H1 (cell line): Measurements from ENCODE around the gene KCNE4. TPM values are rescaled to one million over a fixed set of nuclear protein-coding genes. Genes with fewer than 3 reads are reported as not detected.

ENCODE experiments used
- CTCF ChIA-PET: fragments of 300-600 bp; sonication (Branson Sonifier 250); formaldehyde crosslinking; loops from one replicate; lab custom pipeline; 2021; ENCODE audit not compliant: partially characterized antibody; lab: Charles Lee
- POLR2A ChIA-PET: fragments of 300-600 bp; sonication (Branson Sonifier 250); formaldehyde crosslinking; loops from one replicate; lab custom pipeline; 2021; ENCODE audit warnings: inconsistent platforms; ENCODE audit not compliant: partially characterized antibody; lab: Charles Lee
- DNase-seq, 2 experiments: peaks; one replicate each; pipeline versions ENCODE4 v3.0.0 to v3.0.0-alpha.2; 2010 to 2022; ENCODE audit warnings: low spot score in 2 of 2, low read depth in 1 of 2, mixed read lengths in 1 of 2
- FAIRE-seq: peaks from 2 replicates; lab custom pipeline; 2011; peaks lifted over from hg19 to GRCh38; lab: Jason Lieb, UNC
- H2AFZ ChIP-seq: 2 replicates; pipeline ENCODE4 v1.8.1; 2012; ENCODE audit warnings: low read length, inconsistent platforms
- H2AK5ac ChIP-seq: 2 replicates; pipeline ENCODE4 v1.6.1; 2013; ENCODE audit warnings: low read depth, low read length
- H2BK120ac ChIP-seq: replicated peaks from 2 replicates; pipeline ENCODE3; 2013; ENCODE audit warnings: low read depth, low read length, inconsistent platforms
- H2BK12ac ChIP-seq: 2 replicates; pipeline ENCODE4 v1.6.1; 2013; ENCODE audit warnings: low read depth, low read length
- H2BK15ac ChIP-seq: 2 replicates; pipeline ENCODE4 v1.6.1; 2013; ENCODE audit warnings: low read length
- H2BK20ac ChIP-seq: 2 replicates; pipeline ENCODE4 v1.6.1; 2013; ENCODE audit warnings: low read length
- H2BK5ac ChIP-seq: 2 replicates; pipeline ENCODE4 v1.6.1; 2013; ENCODE audit warnings: low read depth, low read length
- H3K14ac ChIP-seq: 2 replicates; pipeline ENCODE4 v1.6.1; 2013; ENCODE audit warnings: inconsistent platforms; ENCODE audit not compliant: insufficient read length
- H3K18ac ChIP-seq: 2 replicates; pipeline ENCODE4 v1.6.1; 2013; ENCODE audit warnings: low read length; ENCODE audit errors: extremely low read depth
- H3K23ac ChIP-seq: 2 replicates; pipeline ENCODE4 v1.6.1; 2013; ENCODE audit warnings: inconsistent platforms; ENCODE audit not compliant: insufficient read length
- H3K23me2 ChIP-seq: 2 replicates; pipeline ENCODE4 v1.6.1; 2013; ENCODE audit warnings: low read depth, low read length
- H3K27ac ChIP-seq: 2 replicates; pipeline ENCODE4 v1.6.1; 2011; ENCODE audit warnings: low read depth, low read length, inconsistent platforms
- H3K27me3 ChIP-seq, 4 experiments: replicated peaks in 1 of 4; 1 replicate in 1 of 4; 2 replicates in 3 of 4; pipeline versions ENCODE4 v1.6.1 to v1.8.1; 2011 to 2013; ENCODE audit warnings: low read length in 3 of 4, mild to moderate bottlenecking in 3 of 4, inconsistent platforms in 2 of 4, mixed read lengths in 2 of 4, moderate library complexity in 1 of 4; ENCODE audit not compliant: control insufficient read depth in 3 of 4, insufficient read depth in 3 of 4; ENCODE audit errors: extremely low read depth in 1 of 4
- H3K36me3 ChIP-seq, 4 experiments: 2 replicates each; pipeline versions ENCODE4 v1.6.1 to v1.8.1; 2011 to 2013; ENCODE audit warnings: mild to moderate bottlenecking in 4 of 4, low read length in 3 of 4, moderate library complexity in 2 of 4, control low read depth in 1 of 4, inconsistent platforms in 1 of 4; ENCODE audit not compliant: insufficient read depth in 4 of 4, control insufficient read depth in 2 of 4
- H3K4ac ChIP-seq: replicated peaks from 2 replicates; pipeline ENCODE3; 2013; ENCODE audit warnings: low read length, low read depth, mixed read lengths, inconsistent platforms; ENCODE audit not compliant: insufficient read length
- H3K4me1 ChIP-seq, 4 experiments: replicated peaks in 1 of 4; 1 replicate in 1 of 4; 2 replicates in 3 of 4; pipeline versions ENCODE4 v1.6.1 to v1.8.1; 2011 to 2013; ENCODE audit warnings: low read length in 3 of 4, inconsistent platforms in 2 of 4, mixed read lengths in 1 of 4; ENCODE audit not compliant: insufficient read depth in 4 of 4, control insufficient read depth in 3 of 4
- H3K4me2 ChIP-seq, 2 experiments: 2 replicates each; pipeline versions ENCODE4 v1.6.1 to v1.8.1; 2011 to 2013; ENCODE audit warnings: low read depth in 2 of 2, low read length in 2 of 2, control low read depth in 1 of 2, inconsistent platforms in 1 of 2, mild to moderate bottlenecking in 1 of 2; ENCODE audit not compliant: insufficient read depth in 1 of 2
- H3K4me3 ChIP-seq, 4 experiments: fragments of 200-600, 300-600 bp in 1 of 4; sonication (generic), shearing (Covaris generic), sonication (Bioruptor Twin) in 1 of 4; 2 replicates each; pipeline versions ENCODE4 v1.5.1 to v1.8.1; 2011 to 2016; ENCODE audit warnings: low read length in 4 of 4, low read depth in 3 of 4, control low read depth in 2 of 4, inconsistent platforms in 2 of 4, mild to moderate bottlenecking in 2 of 4, mixed read lengths in 1 of 4, moderate library complexity in 1 of 4; ENCODE audit not compliant: insufficient read depth in 2 of 4; ENCODE audit errors: extremely low read depth in 1 of 4
- H3K56ac ChIP-seq: replicated peaks from 2 replicates; pipeline ENCODE3; 2013; ENCODE audit warnings: low read depth, mild to moderate bottlenecking, mixed read lengths, low read length, inconsistent platforms; ENCODE audit not compliant: insufficient read length
- H3K79me1 ChIP-seq: 2 replicates; pipeline ENCODE4 v1.6.1; 2013; ENCODE audit warnings: low read depth, low read length, control low read depth
- H3K79me2 ChIP-seq, 2 experiments: 2 replicates each; pipeline versions ENCODE4 v1.6.1 to v1.8.1; 2012 to 2013; ENCODE audit warnings: low read length in 2 of 2, mild to moderate bottlenecking in 2 of 2, inconsistent platforms in 1 of 2; ENCODE audit not compliant: insufficient read depth in 2 of 2, control insufficient read depth in 1 of 2
- H3K9ac ChIP-seq, 4 experiments: replicated peaks in 1 of 4; 1 replicate in 1 of 4; 2 replicates in 3 of 4; pipeline versions ENCODE4 v1.6.1 to v1.8.1; 2011 to 2013; ENCODE audit warnings: low read depth in 3 of 4, low read length in 3 of 4, control low read depth in 2 of 4, mild to moderate bottlenecking in 2 of 4, moderate library complexity in 2 of 4, inconsistent platforms in 1 of 4; ENCODE audit errors: extremely low read depth in 1 of 4
- H3K9me3 ChIP-seq, 2 experiments: 2 replicates each; pipeline versions ENCODE4 v1.6.1 to v1.8.1; 2012 to 2013; ENCODE audit warnings: mild to moderate bottlenecking in 2 of 2, moderate library complexity in 2 of 2, control low read depth in 1 of 2, inconsistent platforms in 1 of 2, low read depth in 1 of 2, low read length in 1 of 2, mixed read lengths in 1 of 2; ENCODE audit not compliant: insufficient read depth in 2 of 2
- H4K20me1 ChIP-seq, 2 experiments: replicated peaks in 1 of 2; 2 replicates each; pipeline versions ENCODE3 to v1.8.1; 2011 to 2013; ENCODE audit warnings: inconsistent platforms in 2 of 2, low read length in 2 of 2, mild to moderate bottlenecking in 1 of 2; ENCODE audit not compliant: insufficient read depth in 2 of 2, control insufficient read depth in 1 of 2
- H4K5ac ChIP-seq: 2 replicates; pipeline ENCODE4 v1.6.1; 2013; ENCODE audit warnings: low read length, low read depth, mixed read lengths, inconsistent platforms; ENCODE audit not compliant: insufficient read length
- H4K8ac ChIP-seq: 2 replicates; pipeline ENCODE4 v1.8.0; 2013; ENCODE audit warnings: mild to moderate bottlenecking, moderate library complexity, low read length, inconsistent platforms; ENCODE audit not compliant: insufficient read depth; ENCODE audit errors: extremely low read depth
- H4K91ac ChIP-seq: replicated peaks from 2 replicates; pipeline ENCODE3; 2013; ENCODE audit warnings: low read length, mixed read lengths, inconsistent platforms; ENCODE audit not compliant: insufficient read length
- BACH1 ChIP-seq: IDR thresholded peaks from 2 replicates; pipeline ENCODE4 v1.6.1; 2012; ENCODE audit warnings: low read length, improper control_type of control experiment
- BCL11A ChIP-seq, 2 experiments: IDR thresholded peaks; one replicate each; pipeline ENCODE4 v1.6.1; 2011; ENCODE audit warnings: low read depth in 2 of 2, low read length in 2 of 2, mild to moderate bottlenecking in 2 of 2
- CREB1 ChIP-seq: IDR thresholded peaks from 2 replicates; pipeline ENCODE4 v1.6.1; 2012; ENCODE audit warnings: inconsistent platforms
- CTCF ChIP-seq, 3 experiments: IDR thresholded peaks; 1 replicate in 2 of 3; 2 replicates in 1 of 3; pipeline versions ENCODE4 v1.5.1 to v1.6.1; 2011; ENCODE audit warnings: low read length in 3 of 3, mild to moderate bottlenecking in 3 of 3, inconsistent platforms in 2 of 3, low read depth in 1 of 3, moderate library complexity in 1 of 3; ENCODE audit not compliant: insufficient read depth in 1 of 3; ENCODE audit errors: control extremely low read depth in 1 of 3
- GABPA ChIP-seq: IDR thresholded peaks from 2 replicates; pipeline ENCODE4 v1.6.1; 2011; ENCODE audit warnings: mild to moderate bottlenecking, low read length, moderate library complexity, borderline replicate concordance; ENCODE audit not compliant: insufficient read depth
- MAX ChIP-seq: IDR thresholded peaks from 2 replicates; pipeline ENCODE4 v1.6.1; 2012; ENCODE audit warnings: inconsistent platforms
- RAD21 ChIP-seq, 2 experiments: IDR thresholded peaks in 1 of 2; conservative IDR thresholded peaks in 1 of 2; 2 replicates each; pipeline ENCODE4 v1.6.1; 2011; ENCODE audit warnings: low read depth in 2 of 2, low read length in 2 of 2, improper control_type of control experiment in 1 of 2, inconsistent platforms in 1 of 2, mild to moderate bottlenecking in 1 of 2, moderate library complexity in 1 of 2
- RNF2 ChIP-seq: fragments of 200-900, 300-1000 bp; sonication (generic); IDR thresholded peaks from 2 replicates; pipeline ENCODE4 v1.7.1; 2016; ENCODE audit warnings: borderline replicate concordance, low read depth, mild to moderate bottlenecking, antibody characterized with exemption, low read length; ENCODE audit not compliant: poor library complexity, severe bottlenecking; ENCODE audit errors: missing control alignments
- SIX5 ChIP-seq: IDR thresholded peaks from 2 replicates; pipeline ENCODE4 v1.6.1; 2011; ENCODE audit warnings: mild to moderate bottlenecking, low read depth, low read length
- TAF7 ChIP-seq: optimal IDR thresholded peaks from 2 replicates; pipeline ENCODE3; 2011; ENCODE audit warnings: low read depth, mild to moderate bottlenecking, inconsistent platforms, low read length, moderate library complexity, borderline replicate concordance
- ZNF274 ChIP-seq: IDR thresholded peaks from 2 replicates; pipeline ENCODE4 v1.7.0; 2012; ENCODE audit warnings: low read length, borderline replicate concordance; ENCODE audit errors: extremely low read depth
- whole genome bisulfite sequencing, 2 experiments: shearing (Covaris generic) in 1 of 2; methylation state at CpG; one replicate each; pipeline versions ENCODE4 v1.1.6 to v1.1.7; 2013 to 2015; ENCODE audit warnings: low lambda C conversion rate in 2 of 2, mixed read lengths in 2 of 2, inconsistent platforms in 1 of 2, low coverage in 1 of 2, missing lambda C conversion rate in 1 of 2; ENCODE audit not compliant: insufficient replicate concordance in 2 of 2, insufficient coverage in 1 of 2, insufficient read length in 1 of 2; ENCODE audit errors: extremely low coverage in 1 of 2, missing lambda C conversion rate in 1 of 2; 5-methylcytosine and 5-hydroxymethylcytosine counted together
- polyA plus RNA-seq, 7 experiments: library from polyadenylated mRNA; depleted of rRNA in 3 of 7; stranded (reverse) in 5 of 7; unstranded in 2 of 7; fragments of >200 nt in 5 of 7; fragments of 200-250 nt in 2 of 7; gene quantifications; 1 replicate in 5 of 7; 2 replicates in 1 of 7; 4 replicates in 1 of 7; pipeline versions ENCODE4 v1.2.1 to v1.2.3, GENCODE V29; 2011 to 2013; ENCODE audit warnings: missing spikeins in 2 of 7, mixed read lengths in 2 of 7
- total RNA-seq: library from RNA; stranded (reverse); fragmentation: NEBNext Ultra II Directional; extraction: Animal tissue kit (Norgen Biotek cat#: 25700); gene quantifications from 2 replicates; pipeline ENCODE4 v1.2.1, GENCODE V29; 2021

Gene KCNE4
- total and polyA plus RNA-seq, 2 of the 8 experiments (the other 6 are each of a cell fraction or from before 2014, with no cell fraction given), result 0.08 to 0.09 TPM

- H4K20me1 ChIP-seq, result no peaks in the 10 kb centered on the region
- no peaks in the 10 kb centered on the region for H3K79me2 ChIP-seq
- H4K8ac ChIP-seq, result no peak overlapping the region
- H2BK120ac ChIP-seq, result no peak overlapping the region
- H2BK12ac ChIP-seq, result no peak overlapping the region
- FAIRE-seq, result no peak
- H2BK15ac ChIP-seq, result no peak overlapping the region
- POLR2A ChIA-PET, result no interaction called here
- no peaks in the 10 kb centered on the region; the same call in 1 of the 2 replicates for H3K23me2 ChIP-seq
- no peak overlapping the region for H3K4me3 ChIP-seq
- 88% methylated on average over 1 of the region's 1 CpG; no CpG with 5 or more reads in 1 of the 2 experiments for WGBS, 2 experiments
- no peak overlapping the region for H3K18ac ChIP-seq
- no peaks in the 10 kb centered on the region; a peak in 1 of 8 replicates for H3K36me3 ChIP-seq
- no peak overlapping the region for H2AK5ac ChIP-seq
- CTCF ChIA-PET, result interaction anchor here (1.3 to 2.1 kb wide), 4 partner anchors 9 to 123 kb away, joined by 3 to 7 read pairs (median 6); no protein-coding TSS in a partner anchor
- no peak overlapping the region for H3K4me2 ChIP-seq
- no peak overlapping the region for H2BK20ac ChIP-seq
- H3K23ac ChIP-seq, result no peak overlapping the region
- H4K91ac ChIP-seq, result no peak overlapping the region
- no peak overlapping the region for H3K14ac ChIP-seq
- no peak overlapping the region for H3K4ac ChIP-seq
- DNase-seq, result no peak
- H2BK5ac ChIP-seq, result no peak overlapping the region
- no peak overlapping the region for H4K5ac ChIP-seq
- H3K9me3 ChIP-seq, result no peaks in the 10 kb centered on the region
- H3K27me3 ChIP-seq, result no peaks in the 10 kb centered on the region
- H3K27ac ChIP-seq, result no peak overlapping the region
- no peak overlapping the region for H2AFZ ChIP-seq
- H3K9ac ChIP-seq, result no peak overlapping the region
- H3K79me1 ChIP-seq, result no peaks in the 10 kb centered on the region
- no peak overlapping the region for H3K56ac ChIP-seq
- H3K4me1 ChIP-seq, result peaks cover 0 to 6% (median 3%) of the 10 kb centered on the region in 4 experiments; a peak in 4 of 7 replicates
- no peak for TF ChIP-seq SIX5
- TF ChIP-seq RNF2, result no peak
- no peak for TF ChIP-seq TAF7
- no peak for TF ChIP-seq ZNF274
- no peak for TF ChIP-seq BACH1
- no peak for TF ChIP-seq CREB1
- no peak for TF ChIP-seq RAD21 (IDR thresholded peaks at IDR 0.05 in 1 of 2, conservative IDR thresholded peaks at IDR 0.05 in 1 of 2; ENCODE audit: low read depth in 2 of 2, low read length in 2 of 2)
- no peak for TF ChIP-seq GABPA
- no peak for TF ChIP-seq MAX
- no peak for TF ChIP-seq BCL11A (IDR thresholded peaks at IDR 0.05; ENCODE audit: low read depth in 2 of 2, low read length in 2 of 2)
- no peak for TF ChIP-seq CTCF (IDR thresholded peaks at IDR 0.05; ENCODE audit: control extremely low read depth in 1 of 3, insufficient read depth in 1 of 3, low read depth in 1 of 3, low read length in 3 of 3)
Measured at GRCh38 chr2:223095207-223095606, 43.2 kb downstream of the KCNE4 start.
